Activated CD8-positive, alpha-beta memory T cell treated with anti-CD3 and anti-CD28 coated beads, Interleukin-2, amount 50 U/mL, for 1 hour (primary cell): ENCODE measurements around the gene TTK.

Experiments used
- DNase-seq: peaks from one replicate; pipeline ENCODE4 v3.0.0-alpha.2; 2020; ENCODE audit errors: extremely low read depth

Gene TTK

DNA sequence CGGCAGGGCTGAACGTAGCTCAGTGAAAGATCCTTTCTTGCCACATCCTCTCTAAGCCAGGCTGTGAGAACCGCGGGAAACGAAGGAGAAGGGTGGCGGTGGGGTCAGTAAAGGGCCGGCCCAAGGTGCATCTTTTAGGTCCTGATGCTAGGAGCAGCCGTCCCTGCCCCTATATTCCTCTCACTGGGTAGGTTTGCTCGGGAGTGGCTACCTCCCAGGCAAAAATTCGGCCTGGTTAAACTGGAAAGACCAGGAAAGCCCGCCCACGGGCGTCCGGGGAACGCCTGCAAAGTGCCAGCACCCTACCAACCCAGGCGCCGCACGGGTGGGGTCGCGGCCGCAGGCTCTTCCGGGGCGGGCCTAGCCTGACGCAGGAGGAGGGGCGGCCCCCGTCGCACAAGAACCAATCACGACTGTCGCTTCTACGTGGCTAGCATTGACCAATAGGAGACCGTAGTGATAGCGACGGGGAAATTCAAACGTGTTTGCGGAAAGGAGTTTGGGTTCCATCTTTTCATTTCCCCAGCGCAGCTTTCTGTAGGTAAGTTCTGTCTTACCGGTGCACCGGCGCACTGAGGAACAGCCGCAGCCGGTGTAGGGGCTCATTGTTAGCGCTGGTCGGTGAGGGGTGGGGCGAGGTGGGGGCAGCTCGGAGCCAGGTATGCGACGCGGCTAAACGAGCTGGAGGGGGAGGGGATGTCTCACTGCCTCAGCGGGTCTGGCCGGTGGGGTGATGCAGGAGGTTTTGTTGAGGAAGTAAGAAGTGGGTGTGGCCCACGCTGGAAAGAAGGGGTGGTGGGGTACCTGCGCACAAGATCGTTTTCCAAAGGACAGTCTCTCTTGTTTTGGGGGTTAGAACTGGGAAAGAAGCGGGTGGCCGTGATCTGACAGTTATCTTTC lies at the start of gene TTK:
TSS of gene TTK (plus strand) at position 477 of the 900 bp plus-strand sequence. CDS start 1,195 bp downstream, outside the sequence.
- DNase-seq = peak; percentile 74

DNA sequence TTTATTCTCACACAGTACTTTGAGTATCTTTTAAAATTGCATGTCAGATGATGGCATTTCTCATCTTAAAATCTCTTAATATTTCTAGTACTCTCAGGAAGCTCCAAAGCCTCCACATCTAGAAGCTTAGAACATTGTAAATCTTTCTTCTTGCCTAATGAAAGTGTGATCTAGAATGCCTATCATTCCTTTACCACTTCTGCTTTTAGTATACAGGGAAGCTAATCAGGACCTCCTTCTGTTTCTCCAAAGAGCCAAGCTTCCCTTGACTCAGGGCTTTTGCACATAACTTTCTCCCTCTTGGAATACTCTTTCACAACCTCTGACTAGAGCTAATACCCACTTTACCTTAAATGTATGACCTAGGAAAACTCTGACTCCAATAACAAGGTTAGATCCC lies 49.6 kb upstream of the TTK start:
- DNase-seq = no peak

DNA sequence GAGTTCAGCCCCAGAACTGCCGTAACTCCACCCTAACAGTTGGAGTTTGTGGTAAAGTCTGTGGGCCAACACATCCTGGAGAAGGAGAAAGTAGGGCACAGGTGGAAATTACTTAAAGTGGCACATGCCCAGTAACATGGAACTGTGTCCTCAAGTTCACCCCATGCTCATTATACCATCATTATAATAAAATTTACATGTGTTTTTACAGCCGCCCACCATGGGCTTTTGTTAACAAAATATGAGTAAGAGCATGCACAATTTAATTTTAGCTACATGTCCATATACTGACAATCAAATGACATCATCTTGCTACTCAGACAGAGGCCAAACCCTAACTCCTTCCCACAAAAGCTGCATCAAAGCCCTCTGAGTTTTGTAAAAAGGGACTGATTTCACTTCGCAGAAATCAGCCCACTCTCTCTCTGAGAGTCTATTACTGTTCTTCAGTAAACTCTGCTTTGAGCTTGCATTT lies 39.8 kb upstream of the TTK start:
- DNase-seq = no peak

- no peak for DNase-seq
Measured at GRCh38 chr6:79967178-79967577, 37.3 kb upstream of the TTK start.

GRCh38 chr6:79969784-79970183 lies 34.7 kb upstream of the TTK start:
- no peak for DNase-seq

- DNase-seq = no peak
Measured at GRCh38 chr6:79971193-79971592, 33.3 kb upstream of the TTK start.

DNA sequence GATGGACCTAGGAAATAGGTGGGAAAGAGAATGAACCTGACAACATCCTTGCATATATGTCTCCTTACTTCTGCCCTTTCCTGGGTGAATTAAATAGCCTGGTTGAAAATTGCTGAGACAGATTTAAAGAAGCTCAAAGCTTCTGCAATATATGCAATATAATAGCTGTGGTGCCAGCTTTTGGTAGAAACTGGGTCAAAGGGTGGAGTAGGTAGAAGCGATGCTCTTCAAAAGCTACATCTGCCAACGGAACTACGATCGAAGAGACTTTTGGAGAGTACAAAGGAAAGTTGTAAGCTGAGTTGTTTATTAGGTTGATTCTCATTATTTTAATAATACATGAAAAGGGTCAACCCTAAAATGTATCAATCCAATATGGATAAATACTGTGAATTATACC lies 22.8 kb upstream of the TTK start:
- DNase-seq = no peak

GRCh38 chr6:79984261-79984660 lies 20.2 kb upstream of the TTK start:
- DNase-seq = no peak

GRCh38 chr6:79985128-79985527 lies 19.3 kb upstream of the TTK start:
- DNase-seq = no peak

GRCh38 chr6:79989641-79990040 lies 14.8 kb upstream of the TTK start:
- DNase-seq = no peak

DNA sequence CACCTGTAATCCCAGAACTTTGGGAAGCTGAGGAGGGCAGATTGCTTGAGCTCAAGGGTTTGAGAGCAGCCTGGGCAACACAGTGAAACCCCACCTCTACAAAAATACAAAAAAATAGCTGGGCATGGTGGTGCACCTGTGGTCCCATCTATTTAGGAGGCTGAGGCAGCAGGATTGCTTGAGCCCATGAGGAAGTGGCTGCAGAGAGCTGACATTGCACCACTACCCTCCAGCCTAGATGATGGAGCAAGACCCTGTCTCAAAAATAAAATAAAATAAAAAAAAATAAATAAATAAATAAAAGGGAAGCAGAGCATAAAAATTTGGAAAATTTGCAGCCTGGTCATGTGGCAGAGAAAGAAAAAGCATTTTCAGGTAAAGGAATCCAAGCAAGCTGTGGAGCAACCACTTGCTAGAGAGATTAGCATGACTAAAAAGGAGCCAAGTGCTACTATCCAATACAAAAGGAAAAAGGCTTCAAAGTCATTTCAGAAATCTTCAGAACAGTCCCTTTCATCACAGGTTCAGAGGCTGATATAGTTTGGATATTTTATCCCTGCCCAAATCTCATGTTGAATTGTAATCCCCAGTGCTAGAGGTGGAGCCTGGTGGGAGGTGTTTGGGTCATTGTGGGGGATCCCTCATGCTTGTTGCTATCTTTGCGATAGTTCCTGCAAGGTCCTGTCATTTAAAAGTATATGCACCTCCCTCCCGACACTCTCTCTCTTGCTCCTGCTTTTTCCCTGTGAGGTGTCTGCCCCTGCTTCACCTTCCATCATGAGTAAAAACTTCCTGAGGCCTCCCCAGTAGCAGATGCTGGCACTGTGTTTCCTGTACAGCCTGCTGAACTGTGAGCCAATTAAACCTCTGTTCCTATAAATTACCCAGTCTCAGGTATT lies 11.2 kb upstream of the TTK start:
- DNase-seq = no peak

GRCh38 chr6:79993911-79994309 lies 10.5 kb upstream of the TTK start:
- no peak for DNase-seq

DNA sequence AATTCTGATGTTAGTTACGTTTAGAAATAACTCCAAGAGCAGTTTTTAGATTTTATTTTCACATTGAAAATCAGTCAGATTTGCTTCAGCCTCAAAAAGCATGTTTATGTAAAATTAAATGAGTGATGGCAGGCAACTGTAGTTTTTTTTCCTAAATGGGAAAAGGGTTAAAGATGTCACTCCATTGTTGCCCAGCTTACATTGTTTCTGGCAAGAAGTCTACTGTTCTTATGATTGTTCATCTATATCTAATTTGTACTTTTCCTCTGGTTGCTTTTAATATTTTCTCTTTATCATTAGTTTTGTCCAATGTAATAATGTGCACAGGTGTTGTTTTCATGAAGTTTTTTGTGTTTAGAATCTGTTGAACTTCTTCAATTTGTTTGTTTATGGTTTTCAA lies 6.7 kb upstream of the TTK start:
- DNase-seq = no peak

- DNase-seq = no peak
Measured at GRCh38 chr6:80001337-80001736, 3.1 kb upstream of the TTK start.

- no peak for DNase-seq
Measured at GRCh38 chr6:80003826-80004172, 650 bp upstream of the TTK start.

- no peak for DNase-seq
Measured at GRCh38 chr6:80005406-80005805, 957 bp downstream of the TTK start.

- DNase-seq = no peak
Measured at GRCh38 chr6:80006541-80006940, 2.1 kb downstream of the TTK start.

- DNase-seq = no peak
Measured at GRCh38 chr6:80009531-80009930, 5.1 kb downstream of the TTK start.

GRCh38 chr6:80010288-80010687 lies 5.8 kb downstream of the TTK start:
- DNase-seq = no peak

- DNase-seq = no peak
Measured at GRCh38 chr6:80015839-80016435, 11.5 kb downstream of the TTK start.

DNA sequence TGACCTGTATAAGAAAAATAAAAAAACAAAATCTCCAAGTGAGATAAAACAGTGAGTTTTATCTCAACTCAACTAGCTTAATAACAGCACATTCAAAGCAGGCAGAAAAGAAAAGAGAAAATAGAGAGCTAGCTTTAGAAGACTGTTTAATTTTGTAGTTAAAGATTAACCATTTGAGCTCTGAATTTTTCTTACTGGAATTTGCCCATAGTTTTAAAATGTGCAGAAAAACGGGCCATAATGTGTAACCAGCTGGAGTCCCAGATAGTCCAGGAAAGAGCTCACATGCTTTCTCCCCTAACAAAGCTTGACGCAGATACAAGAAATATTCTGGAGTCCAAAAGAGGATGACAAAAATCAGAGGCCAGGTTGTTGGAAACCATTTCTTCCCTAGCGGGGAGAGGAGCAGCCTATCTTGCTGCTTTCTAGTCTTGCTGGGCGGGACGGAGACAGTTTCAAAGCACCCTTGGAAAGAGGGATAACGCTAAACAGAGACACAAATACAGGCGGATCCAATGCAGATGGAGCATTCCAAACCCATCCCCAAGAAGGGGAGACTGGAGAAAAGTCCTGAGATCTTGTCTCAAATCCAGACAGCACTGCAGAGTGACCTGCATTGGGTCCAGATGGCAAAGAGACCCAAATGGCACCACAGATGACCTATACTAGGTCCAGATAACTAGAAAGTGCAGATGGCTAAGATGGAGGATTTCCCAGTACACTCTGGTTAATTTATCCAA lies 16.1 kb downstream of the TTK start:
- no peak for DNase-seq

DNA sequence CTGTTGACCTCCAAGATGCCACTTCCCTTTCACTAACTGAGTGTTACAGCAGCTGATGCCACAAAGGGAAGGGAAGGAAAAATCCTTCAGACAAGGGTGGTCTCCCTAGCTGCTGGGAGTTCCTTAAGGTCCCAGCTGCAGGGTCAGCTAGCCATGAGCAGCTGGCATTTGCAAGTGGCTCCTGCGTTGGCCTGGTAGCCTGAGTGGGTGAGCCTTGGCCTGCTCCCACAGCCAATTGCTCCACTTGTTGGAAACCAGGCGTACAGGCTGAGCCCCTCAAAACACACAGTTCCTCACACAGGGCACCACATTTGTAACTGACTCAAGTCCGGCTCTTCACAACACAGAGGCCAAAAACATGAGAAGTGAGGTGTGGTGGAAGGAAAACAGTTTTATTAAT lies 16.7 kb downstream of the TTK start:
- no peak for DNase-seq
